HUES48 (cell line): ENCODE results near the gene TRIM32.

Experiments
- H3K27ac ChIP-seq: one replicate; pipeline ENCODE4 v1.7.0; 2013; ENCODE audit warnings: low read depth, low read length, inconsistent platforms
- H3K27me3 ChIP-seq: 2 replicates; pipeline ENCODE4 v1.6.1; 2013; ENCODE audit warnings: mild to moderate bottlenecking, low read length; ENCODE audit not compliant: control insufficient read depth, insufficient read depth
- H3K36me3 ChIP-seq: 2 replicates; pipeline ENCODE4 v1.6.1; 2013; ENCODE audit warnings: low read length; ENCODE audit not compliant: control insufficient read depth, insufficient read depth
- H3K4me1 ChIP-seq: 2 replicates; pipeline ENCODE4 v1.6.1; 2013; ENCODE audit warnings: mild to moderate bottlenecking, low read length; ENCODE audit not compliant: control insufficient read depth, insufficient read depth
- H3K4me3 ChIP-seq: 2 replicates; pipeline ENCODE4 v1.5.1; 2013; ENCODE audit warnings: mild to moderate bottlenecking, low read depth, low read length
- H3K9ac ChIP-seq: 2 replicates; pipeline ENCODE4 v1.6.1; 2013; ENCODE audit warnings: mild to moderate bottlenecking, low read depth, low read length, moderate library complexity
- H3K9me3 ChIP-seq: 2 replicates; pipeline ENCODE4 v1.6.1; 2013; ENCODE audit warnings: low read length; ENCODE audit not compliant: control insufficient read depth, insufficient read depth

TRIM32 gene

GRCh38 chr9:116706310-116707290 lies 19.5 kb downstream of the TRIM32 start:
- Histone ChIP-seq H3K4me1 (peaks cover 8% of the 10 kb centered on the region), H3K36me3 (no peaks in the 10 kb centered on the region), H3K27ac (no peak overlapping the region), H3K27me3 (no peaks in the 10 kb centered on the region), H3K9me3 (no peaks in the 10 kb centered on the region), H3K4me3 (no peak overlapping the region), H3K9ac (no peak overlapping the region)

- peaks cover 13% of the 10 kb centered on the region for H3K4me1 ChIP-seq
- no peak overlapping the region for H3K27ac ChIP-seq
- H3K4me3 ChIP-seq, result no peak overlapping the region
- no peaks in the 10 kb centered on the region for H3K9me3 ChIP-seq
- no peaks in the 10 kb centered on the region for H3K36me3 ChIP-seq
- no peaks in the 10 kb centered on the region for H3K27me3 ChIP-seq
- no peak overlapping the region for H3K9ac ChIP-seq
Measured at GRCh38 chr9:116712781-116713180, 25.7 kb downstream of the TRIM32 start.

- Histone ChIP-seq H3K27ac (no peak overlapping the region), H3K27me3 (no peaks in the 10 kb centered on the region), H3K4me1 (peaks cover 13% of the 10 kb centered on the region), H3K9ac (no peak overlapping the region), H3K9me3 (no peaks in the 10 kb centered on the region), H3K36me3 (no peaks in the 10 kb centered on the region), H3K4me3 (no peak overlapping the region)
Measured at GRCh38 chr9:116713271-116713670, 26.2 kb downstream of the TRIM32 start.

- Histone ChIP-seq H3K9me3 (no peaks in the 10 kb centered on the region), H3K9ac (no peak overlapping the region), H3K4me1 (peaks cover 20% of the 10 kb centered on the region), H3K27ac (no peak overlapping the region), H3K4me3 (no peak overlapping the region), H3K36me3 (no peaks in the 10 kb centered on the region), H3K27me3 (no peaks in the 10 kb centered on the region)
Measured at GRCh38 chr9:116715751-116716150, 28.6 kb downstream of the TRIM32 start.

GRCh38 chr9:116716438-116716837 lies 29.3 kb downstream of the TRIM32 start:
- Histone ChIP-seq H3K4me3 (no peak overlapping the region), H3K27me3 (no peaks in the 10 kb centered on the region), H3K36me3 (no peaks in the 10 kb centered on the region), H3K9ac (no peak overlapping the region), H3K4me1 (peaks cover 20% of the 10 kb centered on the region), H3K27ac (no peak overlapping the region), H3K9me3 (no peaks in the 10 kb centered on the region)

- Histone ChIP-seq H3K27me3 (no peaks in the 10 kb centered on the region), H3K9ac (no peak overlapping the region), H3K4me3 (no peak overlapping the region)
Measured at GRCh38 chr9:116717150-116717549, 30.0 kb downstream of the TRIM32 start.

GRCh38 chr9:116718111-116718510 lies 31.0 kb downstream of the TRIM32 start:
- Histone ChIP-seq H3K4me3 (no peak overlapping the region), H3K4me1 (peaks cover 20% of the 10 kb centered on the region), H3K9me3 (no peaks in the 10 kb centered on the region), H3K27ac (no peak overlapping the region), H3K9ac (no peak overlapping the region), H3K36me3 (no peaks in the 10 kb centered on the region), H3K27me3 (no peaks in the 10 kb centered on the region)

More at GRCh38 chr9:116717150-116717549, 30.0 kb downstream of the TRIM32 start:
- Histone ChIP-seq H3K36me3 (no peaks in the 10 kb centered on the region), H3K27ac (no peak overlapping the region), H3K4me1 (peaks cover 20% of the 10 kb centered on the region), H3K9me3 (no peaks in the 10 kb centered on the region)

- Histone ChIP-seq H3K27ac (no peak overlapping the region), H3K4me1 (peaks cover 14% of the 10 kb centered on the region), H3K27me3 (no peaks in the 10 kb centered on the region), H3K4me3 (no peak overlapping the region), H3K9ac (no peak overlapping the region), H3K36me3 (no peaks in the 10 kb centered on the region), H3K9me3 (no peaks in the 10 kb centered on the region)
Measured at GRCh38 chr9:116720111-116720510, 33.0 kb downstream of the TRIM32 start.

GRCh38 chr9:116721411-116721810 lies 34.3 kb downstream of the TRIM32 start:
- no peaks in the 10 kb centered on the region for H3K36me3 ChIP-seq
- no peak overlapping the region for H3K27ac ChIP-seq
- H3K9me3 ChIP-seq, result no peaks in the 10 kb centered on the region
- no peaks in the 10 kb centered on the region for H3K27me3 ChIP-seq
- peaks cover 6% of the 10 kb centered on the region for H3K4me1 ChIP-seq
- H3K9ac ChIP-seq, result no peak overlapping the region
- H3K4me3 ChIP-seq, result no peak overlapping the region

GRCh38 chr9:116721944-116722343 lies 34.8 kb downstream of the TRIM32 start:
- H3K36me3 ChIP-seq, result no peaks in the 10 kb centered on the region

GRCh38 chr9:116724123-116724522 lies 37.0 kb downstream of the TRIM32 start:
- no peaks in the 10 kb centered on the region for H3K9me3 ChIP-seq
- H3K9ac ChIP-seq, result no peak overlapping the region
- no peaks in the 10 kb centered on the region for H3K27me3 ChIP-seq
- peaks cover 6% of the 10 kb centered on the region for H3K4me1 ChIP-seq
- no peak overlapping the region for H3K27ac ChIP-seq
- no peak overlapping the region for H3K4me3 ChIP-seq
- H3K36me3 ChIP-seq, result no peaks in the 10 kb centered on the region

More at GRCh38 chr9:116721944-116722343, 34.8 kb downstream of the TRIM32 start:
- H3K9ac ChIP-seq, result no peak overlapping the region
- H3K27ac ChIP-seq, result no peak overlapping the region
- no peaks in the 10 kb centered on the region for H3K9me3 ChIP-seq
- H3K4me3 ChIP-seq, result no peak overlapping the region
- H3K4me1 ChIP-seq, result peaks cover 6% of the 10 kb centered on the region
- H3K27me3 ChIP-seq, result no peaks in the 10 kb centered on the region
